GM19193 (cell line): ENCODE data around the gene TCF20.

Experiments
- POLR2A ChIP-seq: IDR thresholded peaks from 4 replicates; pipeline ENCODE4 v1.6.1; 2011; ENCODE audit not compliant: insufficient read depth, insufficient read length; ENCODE audit errors: extremely low read depth

TCF20 gene

GRCh38 chr22:42306010-42306409 lies 35.6 kb upstream of the TCF20 start:
- no peak for TF ChIP-seq POLR2A

DNA sequence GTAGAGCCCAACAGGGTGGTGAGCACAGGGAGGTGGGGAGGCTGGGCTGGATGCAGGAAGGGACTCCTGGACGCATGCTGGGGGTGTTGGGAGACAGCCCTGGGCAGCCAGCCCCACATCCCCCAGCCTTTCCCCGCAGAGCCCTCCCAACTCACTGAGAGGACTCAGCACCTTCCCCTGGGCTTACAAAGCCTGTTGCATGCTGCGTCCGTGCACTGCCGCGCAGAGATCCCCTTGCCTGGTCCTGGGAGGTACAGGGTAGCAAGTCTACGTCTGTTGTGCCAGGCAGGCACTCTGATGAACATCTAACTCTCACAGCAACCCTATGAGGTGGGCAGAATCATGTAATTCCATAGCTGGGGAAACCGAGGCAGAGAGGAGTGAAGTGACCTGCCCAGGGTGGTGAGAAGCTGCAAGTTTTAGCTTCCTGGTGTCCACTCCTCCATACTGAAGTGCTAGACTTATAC lies 33.9 kb upstream of the TCF20 start:
- TF ChIP-seq POLR2A, result no peak

DNA sequence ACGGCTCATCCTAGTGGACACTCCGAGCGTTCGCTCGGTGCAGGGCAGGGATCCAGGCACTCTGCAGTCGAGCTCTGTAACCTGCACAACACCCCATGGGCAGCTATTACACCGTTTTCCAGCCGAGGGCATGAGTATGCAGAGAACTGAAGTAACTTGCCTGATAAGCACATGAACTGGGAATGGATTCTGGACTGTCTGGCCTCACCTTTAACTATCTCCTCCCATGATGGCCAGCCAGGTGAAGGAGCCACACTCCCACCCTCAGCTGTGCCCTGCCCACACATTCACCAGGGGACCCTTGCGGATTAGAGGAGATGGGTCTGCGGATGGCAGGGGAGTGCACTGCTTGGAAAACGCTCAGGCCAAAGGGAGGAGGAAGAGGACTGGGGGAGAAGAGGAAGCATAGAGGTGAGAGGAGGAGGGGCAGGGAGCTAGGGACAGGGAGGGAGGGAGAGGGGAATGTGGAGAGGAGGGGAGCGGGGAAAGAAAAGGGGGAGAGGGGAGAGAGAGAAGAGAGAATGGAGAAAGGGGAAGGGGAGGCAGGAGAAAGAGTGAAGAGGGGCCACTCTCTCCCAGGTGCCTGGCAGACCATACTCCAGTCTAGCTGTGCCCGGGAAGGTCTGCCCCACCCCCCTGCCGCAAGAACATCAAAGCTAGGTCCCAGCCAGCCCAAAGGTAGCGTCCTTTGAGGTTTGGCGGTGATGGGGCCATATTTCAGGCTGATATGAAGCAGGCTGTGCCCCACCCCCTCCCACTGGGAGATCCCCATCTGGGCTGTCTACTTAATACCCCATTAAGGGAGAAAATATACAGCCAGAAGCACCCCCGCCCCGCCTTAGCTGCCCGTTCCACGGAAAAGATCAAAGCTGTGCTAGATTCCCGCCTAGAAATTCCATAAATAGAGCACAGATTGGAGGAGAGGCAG lies 33.2 kb upstream of the TCF20 start:
- TF ChIP-seq POLR2A, result no peak

DNA sequence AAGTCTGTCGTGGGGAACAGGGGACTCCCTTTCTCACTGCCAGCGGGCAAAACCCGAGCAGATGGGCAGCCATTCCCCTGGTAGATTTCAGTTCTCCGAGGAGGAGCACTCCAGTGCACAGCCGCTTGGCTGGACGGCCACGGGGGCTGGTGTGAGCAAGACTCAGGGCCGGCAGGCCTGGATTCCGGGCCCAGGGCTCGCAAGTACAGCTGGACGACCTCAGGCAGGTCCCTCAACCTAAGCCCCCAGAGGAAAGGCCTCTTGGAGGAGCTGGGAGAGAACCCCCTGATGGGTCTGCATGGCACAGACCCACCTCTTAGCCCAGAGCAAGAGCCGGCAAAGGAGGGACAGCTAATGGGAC lies 31.3 kb upstream of the TCF20 start:
- TF ChIP-seq POLR2A, result no peak

DNA sequence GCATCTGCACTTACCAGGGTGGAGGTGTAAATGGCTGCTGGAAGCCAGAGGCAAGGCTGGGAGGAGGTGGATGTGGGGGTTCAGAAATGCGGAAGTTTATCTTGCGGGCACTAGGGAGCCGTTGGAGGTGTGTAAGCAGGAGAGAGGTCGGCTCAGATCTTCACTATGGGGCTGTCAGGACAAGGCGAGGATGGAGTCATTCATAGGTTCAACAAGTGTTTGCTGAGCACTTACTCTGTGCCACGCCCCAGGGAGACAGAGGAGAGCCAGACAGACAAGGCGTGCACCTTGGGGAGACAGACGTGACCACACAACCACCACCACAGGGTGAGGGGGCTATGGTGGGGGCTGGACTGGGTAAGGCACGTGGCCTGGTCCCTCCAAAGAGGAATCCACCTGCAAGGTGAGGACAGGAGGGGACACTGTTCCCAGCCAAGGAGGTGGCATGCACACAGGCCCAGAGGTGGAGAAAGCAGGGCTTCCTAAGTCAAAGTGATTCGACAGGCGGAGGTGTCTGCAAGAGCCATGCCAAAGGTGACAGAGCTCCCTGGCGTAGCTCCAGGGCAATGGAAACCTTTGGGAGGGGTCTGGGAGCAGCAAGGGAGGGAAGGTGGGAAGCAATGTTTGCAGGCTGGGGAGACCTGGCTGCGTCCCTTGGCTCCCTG lies 30.8 kb upstream of the TCF20 start:
- TF ChIP-seq POLR2A, result no peak

GRCh38 chr22:42300259-42301076 lies 30.0 kb upstream of the TCF20 start:
- TF ChIP-seq POLR2A, result no peak

DNA sequence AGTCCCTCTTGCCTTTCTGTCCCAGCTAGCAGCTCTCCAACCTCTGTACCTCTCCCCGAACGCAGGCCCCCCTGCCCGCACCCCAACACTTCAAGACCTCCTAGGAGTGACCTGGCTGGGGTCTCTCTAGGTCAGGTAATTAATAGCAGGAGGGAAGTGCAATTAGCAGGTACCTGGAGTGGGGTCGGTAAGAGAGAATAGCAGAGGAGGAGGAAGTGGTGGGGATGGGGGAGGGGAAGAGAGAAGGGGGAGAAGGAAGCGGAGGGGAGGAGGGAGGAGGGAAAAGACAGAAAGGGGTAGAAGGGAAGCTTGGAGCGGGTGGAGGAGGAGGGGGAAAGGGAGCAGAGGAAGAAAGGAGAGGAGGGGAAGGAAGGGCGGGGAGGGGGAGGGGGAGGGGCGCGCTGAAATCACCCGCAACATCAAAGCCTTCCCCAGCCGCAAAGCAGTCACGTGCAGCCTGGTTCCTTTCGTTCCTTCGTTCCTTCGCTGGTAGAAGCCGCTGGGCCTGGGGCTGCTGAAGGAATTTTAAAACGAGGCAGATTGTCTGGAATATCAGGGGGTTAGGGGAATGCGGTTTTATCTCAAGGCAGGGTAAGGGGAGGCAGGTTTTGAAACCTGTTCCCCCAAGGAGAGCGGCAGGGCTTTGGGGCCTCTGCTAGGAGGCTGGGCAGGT lies 29.3 kb upstream of the TCF20 start:
- no peak for TF ChIP-seq POLR2A

- TF ChIP-seq POLR2A, result no peak
These were observed 28.3 kb upstream of the TCF20 start for GRCh38 chr22:42298746-42299145.

- TF ChIP-seq POLR2A, result no peak
These were observed 27.3 kb upstream of the TCF20 start for GRCh38 chr22:42297778-42298177.

DNA sequence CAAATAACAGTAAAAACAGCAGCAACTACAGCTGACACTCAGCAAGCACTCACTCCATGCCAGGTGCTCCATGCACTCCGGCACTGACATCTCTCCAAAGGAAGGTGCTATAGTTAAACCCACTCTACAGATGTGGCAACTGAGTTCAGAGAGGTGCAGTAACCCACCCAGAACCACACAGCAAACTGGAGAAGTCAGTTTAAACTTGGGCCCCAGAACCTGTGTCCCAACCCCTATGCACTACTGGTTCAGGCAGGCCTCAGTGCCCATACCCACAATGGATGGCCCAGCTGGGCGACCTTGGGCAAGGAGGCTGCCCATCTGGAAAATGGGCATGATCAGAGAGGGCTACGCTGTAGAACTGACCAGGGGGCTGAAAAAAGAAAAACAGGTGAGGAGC lies 26.4 kb upstream of the TCF20 start:
- TF ChIP-seq POLR2A, result no peak

DNA sequence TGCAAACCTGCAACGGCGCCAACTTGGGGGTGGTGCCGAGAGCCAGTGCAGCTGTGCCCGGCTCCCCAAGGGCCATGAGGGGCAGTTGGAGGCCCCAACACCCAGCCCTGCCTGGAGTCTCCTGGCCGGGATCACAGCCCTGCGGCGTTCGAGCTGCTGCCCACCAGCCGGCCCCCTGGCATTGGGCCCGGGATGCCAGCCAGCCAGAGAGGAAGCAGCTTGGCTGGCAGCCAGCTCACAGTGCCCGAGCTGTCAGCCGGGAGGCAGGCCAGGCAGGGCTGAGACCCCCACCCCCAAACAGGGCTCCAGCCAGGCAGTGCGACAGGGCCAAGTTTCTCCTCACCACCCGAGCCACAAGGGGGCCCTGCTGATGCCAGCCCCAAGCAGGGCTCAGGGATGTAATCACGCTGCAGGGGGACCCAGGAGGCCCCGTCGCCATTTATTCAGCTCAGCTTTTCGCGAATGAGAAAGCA lies 26.0 kb upstream of the TCF20 start:
- TF ChIP-seq POLR2A, result no peak

- TF ChIP-seq POLR2A, result no peak
These were observed 23.9 kb upstream of the TCF20 start for GRCh38 chr22:42294034-42294985.

DNA sequence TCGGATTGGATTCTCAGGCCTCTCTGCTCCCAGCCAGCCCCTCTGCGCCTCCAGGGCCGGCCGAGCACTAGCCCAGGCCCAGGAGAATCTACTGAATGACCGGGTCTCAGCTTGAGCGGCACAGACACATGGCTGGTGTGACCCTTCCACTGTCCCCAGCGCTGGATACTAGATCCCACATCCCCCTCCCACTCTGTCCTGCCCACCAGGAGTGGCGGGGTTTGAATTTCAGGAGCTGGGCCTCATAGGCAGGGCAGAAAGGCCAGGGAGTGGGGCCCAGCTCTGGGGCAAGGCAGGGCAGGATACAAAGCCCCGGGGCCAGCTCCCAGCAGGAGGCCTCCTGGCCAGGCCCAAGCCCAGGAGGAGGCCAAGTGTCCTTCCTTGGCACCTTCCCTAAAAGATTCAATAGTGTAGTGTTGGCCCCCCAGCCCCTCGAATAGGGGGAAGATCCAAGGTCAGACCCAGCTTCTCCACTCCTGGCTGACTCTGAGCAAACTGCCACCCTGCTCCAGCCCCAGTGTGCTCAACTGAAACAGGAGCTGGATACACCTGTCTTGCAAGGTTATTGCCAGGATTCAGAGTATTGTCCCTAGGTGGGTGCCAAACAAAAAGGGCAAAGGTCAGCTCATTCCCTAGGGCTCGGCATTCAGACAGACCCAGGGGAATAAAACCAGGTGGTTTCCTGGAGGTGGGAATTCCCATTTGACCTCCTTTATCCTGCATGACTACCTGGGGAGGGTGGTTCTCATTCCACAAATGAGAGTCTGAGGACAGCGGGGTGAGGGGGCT lies 22.5 kb upstream of the TCF20 start:
- no peak for TF ChIP-seq POLR2A
